T47D (cell line): Measurements from ENCODE around the gene ITPK1.

Source experiments
- DNase-seq, 2 experiments: peaks; one replicate each; pipeline versions ENCODE4 v3.0.0 to v3.0.0-alpha.2; 2011 to 2012; ENCODE audit warnings: low read depth in 1 of 2, low spot score in 1 of 2
- JUND ChIP-seq: IDR thresholded peaks from 2 replicates; pipeline ENCODE4 v1.6.1; 2012; ENCODE audit warnings: low read depth
- in situ Hi-C: cut with HindIII; loops from 2 replicates; pipeline ENCODE4 v1.10.0; 2016; ENCODE audit warnings: low sequenced_read_pairs, low pct_unique_long_range_greater_than_20kb

The ITPK1 gene

GRCh38 chr14:93056166-93056839 is 59.4 kb downstream of the ITPK1 start:
- DNase-seq: no peak
- in situ Hi-C loops: no loop called here
- no peak for TF ChIP-seq JUND

- no peak for TF ChIP-seq JUND
- in situ Hi-C loops: no loop called here
- DNase-seq: no peak
Observed at GRCh38 chr14:93055651-93056115, 60.0 kb downstream of the ITPK1 start.

GRCh38 chr14:93054876-93055275 is 60.8 kb downstream of the ITPK1 start:
- in situ Hi-C loops: no loop called here
- TF ChIP-seq JUND: no peak
- no peak for DNase-seq

- no peak for DNase-seq
- in situ Hi-C loops: no loop called here
- no peak for TF ChIP-seq JUND
Observed at GRCh38 chr14:93054006-93054405, 61.7 kb downstream of the ITPK1 start.

- no peak for TF ChIP-seq JUND
- no peak for DNase-seq
- in situ Hi-C loops: no loop called here
Observed at GRCh38 chr14:93051600-93052546, 63.9 kb downstream of the ITPK1 start.

- DNase-seq: no peak
- in situ Hi-C loops: no loop called here
- no peak for TF ChIP-seq JUND
Observed at GRCh38 chr14:93050761-93051160, 65.0 kb downstream of the ITPK1 start.

- DNase-seq: peak in 1 of 2 experiments; percentile 49
- in situ Hi-C loops: no loop called here
Observed at GRCh38 chr14:93049867-93050331, 65.8 kb downstream of the ITPK1 start.

GRCh38 chr14:93049315-93049714 is 66.4 kb downstream of the ITPK1 start:
- in situ Hi-C loops: no loop called here
- DNase-seq: no peak
- no peak for TF ChIP-seq JUND

More at GRCh38 chr14:93049867-93050331, 65.8 kb downstream of the ITPK1 start:
- no peak for TF ChIP-seq JUND

GRCh38 chr14:93048843-93049242 is 66.9 kb downstream of the ITPK1 start:
- DNase-seq: no peak
- in situ Hi-C loops: no loop called here
- TF ChIP-seq JUND: no peak

GRCh38 chr14:93047661-93048060 is 68.1 kb downstream of the ITPK1 start:
- TF ChIP-seq JUND: no peak
- DNase-seq: no peak
- in situ Hi-C loops: no loop called here

GRCh38 chr14:93047157-93047556 is 68.6 kb downstream of the ITPK1 start:
- TF ChIP-seq JUND: no peak
- no peak for DNase-seq
- in situ Hi-C loops: no loop called here

GRCh38 chr14:93046705-93047050 is 69.0 kb downstream of the ITPK1 start:
- TF ChIP-seq JUND: no peak
- in situ Hi-C loops: no loop called here
- DNase-seq: no peak
